D721Med (cell line): Measurements from ENCODE around the gene CPTP.

ENCODE experiments used
- DNase-seq: peaks from one replicate; pipeline ENCODE4 v3.0.0; 2011; ENCODE audit warnings: low spot score; ENCODE audit not compliant: insufficient read length
- FAIRE-seq: peaks from 2 replicates; lab custom pipeline; 2011; peaks lifted over from hg19 to GRCh38; lab: Jason Lieb, UNC
- CTCF ChIP-seq: IDR thresholded peaks from 2 replicates; pipeline ENCODE4 v1.5.1; 2012; ENCODE audit warnings: mild to moderate bottlenecking, control low read depth; ENCODE audit not compliant: insufficient read depth; ENCODE audit errors: missing control alignments

The CPTP gene

GRCh38 chr1:1281533-1282321 is 42.9 kb upstream of the CPTP start:
- no peak for TF ChIP-seq CTCF
- DNase-seq: no peak
- FAIRE-seq: no peak

- no peak for TF ChIP-seq CTCF
- DNase-seq: no peak
- FAIRE-seq: no peak
Measured at GRCh38 chr1:1282998-1283397, 41.6 kb upstream of the CPTP start.

GRCh38 chr1:1283821-1284220 is 40.8 kb upstream of the CPTP start:
- no peak for DNase-seq
- no peak for TF ChIP-seq CTCF
- FAIRE-seq: no peak

GRCh38 chr1:1284221-1285101 is 40.1 kb upstream of the CPTP start:
- DNase-seq (no peak), FAIRE-seq (no peak)
- no peak for TF ChIP-seq CTCF

GRCh38 chr1:1285102-1285571 is 39.5 kb upstream of the CPTP start:
- FAIRE-seq: no peak
- no peak for DNase-seq
- no peak for TF ChIP-seq CTCF

GRCh38 chr1:1285611-1286311 is 38.8 kb upstream of the CPTP start:
- no peak for FAIRE-seq
- TF ChIP-seq CTCF: no peak
- DNase-seq: no peak
